K562 (cell line): ENCODE results near the gene MYRIP. TPM values are rescaled to one million over a fixed set of nuclear protein-coding genes. Genes with fewer than 3 reads are reported as not detected.

Experiments used
- ATAC-seq: fragments of 200-7000 bp; cut with Tn5 transposase; 3 replicates; pipeline ENCODE4 v1.9.1; 2020; ENCODE audit warnings: moderate library complexity
- BruUV-seq: library from RNA; stranded (reverse); fragments of 400-500 nt; replicated peaks from 2 replicates; lab custom pipeline; 2021; lab: Mats Ljungman, UMichigan
- CTCF ChIA-PET: fragments of 300-600 bp; formaldehyde crosslinking; extraction: SDS; loops from one replicate; lab custom pipeline; 2021; ENCODE audit warnings: low intra/inter-chr PET ratio; lab: Yijun Ruan, JAX
- POLR2A ChIA-PET: fragments of 300-600, 350-650 bp; sonication (Branson Sonifier 250); formaldehyde crosslinking; extraction: SDS; loops from one replicate; lab custom pipeline; 2021; ENCODE audit warnings: antibody characterized with exemption, inconsistent platforms; lab: Yijun Ruan, JAX
- DNase-seq, 4 experiments: peaks; one replicate each; pipeline versions ENCODE4 v3.0.0 to v3.0.0-alpha.2; 2011 to 2018; ENCODE audit warnings: low spot score in 3 of 4, mixed read lengths in 3 of 4; ENCODE audit errors: extremely low read depth in 1 of 4
- FAIRE-seq: peaks from 2 replicates; lab custom pipeline; 2011; peaks lifted over from hg19 to GRCh38; lab: Jason Lieb, UNC
- H2AFZ ChIP-seq: 2 replicates; pipeline ENCODE4 v1.6.0; 2011; ENCODE audit warnings: low read depth, low read length, control low read depth, inconsistent platforms
- H3K27ac ChIP-seq: fragments of 200-600 bp; 3 replicates; pipeline ENCODE4 v1.8.0; 2011; ENCODE audit warnings: low read depth, mild to moderate bottlenecking, control low read depth, inconsistent platforms, low read length, moderate library complexity, mixed read lengths; ENCODE audit errors: extremely low read depth
- H3K27me3 ChIP-seq, 2 experiments: fragments of 300-600 bp in 1 of 2; 2 replicates in 1 of 2; 3 replicates in 1 of 2; pipeline versions ENCODE4 v1.6.0 to v1.8.0; 2011; ENCODE audit warnings: inconsistent platforms in 2 of 2, low read length in 2 of 2, mild to moderate bottlenecking in 1 of 2, mixed read lengths in 1 of 2, moderate library complexity in 1 of 2; ENCODE audit not compliant: control insufficient read depth in 2 of 2, insufficient read depth in 2 of 2
- H3K36me3 ChIP-seq: fragments of 300-600 bp; 3 replicates; pipeline ENCODE4 v1.8.0; 2011; ENCODE audit warnings: mild to moderate bottlenecking, low read length, inconsistent platforms; ENCODE audit not compliant: control insufficient read depth, insufficient read depth
- H3K4me1 ChIP-seq, 2 experiments: fragments of 200-600 bp in 1 of 2; replicated peaks in 1 of 2; 2 replicates in 1 of 2; 3 replicates in 1 of 2; pipeline versions ENCODE4 v1.5.1 to v1.8.0; 2011; ENCODE audit warnings: inconsistent platforms in 2 of 2, low read length in 2 of 2, mild to moderate bottlenecking in 1 of 2, mixed read lengths in 1 of 2, moderate library complexity in 1 of 2; ENCODE audit not compliant: control insufficient read depth in 2 of 2, insufficient read depth in 2 of 2
- H3K4me2 ChIP-seq: 2 replicates; pipeline ENCODE4 v1.6.1; 2011; ENCODE audit warnings: low read length, control low read depth, inconsistent platforms, mixed read lengths; ENCODE audit not compliant: insufficient read depth
- H3K4me3 ChIP-seq: fragments of 200-600 bp; sonication (generic), shearing (Covaris generic); 2 replicates; pipeline ENCODE4 v1.5.1; 2016; ENCODE audit warnings: control low read depth, inconsistent platforms
- H3K79me2 ChIP-seq: fragments of 200-600 bp; 3 replicates; pipeline ENCODE4 v1.8.0; 2011; ENCODE audit warnings: low read length, inconsistent platforms; ENCODE audit not compliant: control insufficient read depth, insufficient read depth
- H3K9ac ChIP-seq, 2 experiments: 2 replicates each; pipeline versions ENCODE4 v1.6.0 to v1.6.1; 2011; ENCODE audit warnings: low read depth in 2 of 2, low read length in 2 of 2, control low read depth in 1 of 2, inconsistent platforms in 1 of 2, mild to moderate bottlenecking in 1 of 2, mixed read lengths in 1 of 2; ENCODE audit not compliant: insufficient read depth in 1 of 2
- H3K9me1 ChIP-seq: one replicate; pipeline ENCODE4 v1.6.0; 2011; ENCODE audit warnings: inconsistent platforms, mild to moderate bottlenecking, low read length, moderate library complexity; ENCODE audit not compliant: control insufficient read depth, insufficient read depth
- H3K9me3 ChIP-seq: replicated peaks from 2 replicates; pipeline ENCODE4 v1.5.1; 2011; ENCODE audit warnings: low read depth, low read length, inconsistent platforms; ENCODE audit not compliant: control insufficient read depth, insufficient read depth
- H4K20me1 ChIP-seq: replicated peaks from 2 replicates; pipeline ENCODE4 v1.6.1; 2011; ENCODE audit warnings: low read length, inconsistent platforms, mixed read lengths; ENCODE audit not compliant: control insufficient read depth, insufficient read depth
- BRCA1 ChIP-seq, 2 experiments: fragments of 450-650 bp in 1 of 2; sonication (generic) in 1 of 2; formaldehyde crosslinking in 1 of 2; IDR thresholded peaks; 2 replicates each; pipeline versions ENCODE4 v1.5.0 to v1.6.1; 2017 to 2020; ENCODE audit warnings: mild to moderate bottlenecking in 1 of 2, missing genetic modification reagents in 1 of 2
- HDAC6 ChIP-seq: IDR thresholded peaks from 2 replicates; pipeline ENCODE4 v1.6.1; 2012; ENCODE audit warnings: low read depth, mild to moderate bottlenecking, control low read depth, inconsistent platforms, low read length, moderate library complexity
- MTA2 ChIP-seq: fragments of 450-650 bp; IDR thresholded peaks from 2 replicates; pipeline ENCODE4 v1.6.1; 2016; ENCODE audit warnings: low read depth
- PHF21A ChIP-seq: fragments of 450-650 bp; IDR thresholded peaks from 2 replicates; pipeline ENCODE4 v1.6.1; 2017; ENCODE audit warnings: low read depth, borderline replicate concordance
- PHF8 ChIP-seq: fragments of 200-600 bp; sonication (generic); IDR thresholded peaks from 2 replicates; pipeline ENCODE4 v1.6.1; 2012; ENCODE audit warnings: mixed run types, mild to moderate bottlenecking, inconsistent platforms, low read length, moderate library complexity, borderline replicate concordance
- POLR2G ChIP-seq: fragments of 200-400 bp; formaldehyde crosslinking; IDR thresholded peaks from 2 replicates; pipeline ENCODE4 v1.6.1; 2017; ENCODE audit warnings: low read depth, mild to moderate bottlenecking, antibody characterized with exemption, low read length, moderate library complexity
- ZNF212 ChIP-seq: fragments of 450-650 bp; formaldehyde crosslinking; IDR thresholded peaks from 2 replicates; pipeline ENCODE4 v1.4.0; 2020; ENCODE audit warnings: mild to moderate bottlenecking
- WGBS: fragments of 100-300 bp; shearing (Covaris generic); methylation state at CpG from one replicate; pipeline ENCODE4 v1.1.6; 2016; ENCODE audit warnings: low coverage, mixed read lengths; ENCODE audit not compliant: insufficient coverage; ENCODE audit errors: missing lambda C conversion rate; 5-methylcytosine and 5-hydroxymethylcytosine counted together
- in situ Hi-C: fragments of 300-500 bp; cut with MboI; formaldehyde crosslinking; loops from 4 replicates; pipeline ENCODE4 v1.15.0; 2018; ENCODE audit warnings: inconsistent platforms, mixed read lengths
- intact Hi-C: fragments of 100-400 bp; cut with micrococcal nuclease; formaldehyde crosslinking; loops from 2 replicates; pipeline ENCODE4 v1.14.2; 2022
- polyA plus RNA-seq, 8 experiments: library from polyadenylated mRNA; depleted of rRNA in 4 of 8; stranded (reverse) in 5 of 8; unstranded in 3 of 8; fragments of >200 nt; fragmentation: Nextera tagmentation in 2 of 8; fragmentation: Illumina TruSeq in 1 of 8; extraction: Ambion mirVana in 2 of 8; extraction: Trizol in 1 of 8; gene quantifications; 2 replicates each; pipeline versions ENCODE4 v1.2.1 to v1.2.3, GENCODE V29; 2011 to 2014; ENCODE audit warnings: inconsistent platforms in 1 of 8, missing spikeins in 1 of 8
- total RNA-seq, 7 experiments: library from RNA; depleted of rRNA in 6 of 7; stranded (reverse); fragments of >200 nt in 6 of 7; fragmentation: Illumina TruSeq in 2 of 7; extraction: Trizol in 2 of 7; gene quantifications; 2 replicates each; pipeline versions ENCODE4 v1.2.1 to v1.2.3, GENCODE V29; 2011 to 2021; ENCODE audit warnings: low replicate concordance in 1 of 7
- TF ChIP-seq, protein P1 (sequence below): fragments of 250-450 bp; sonication (Bioruptor Pico); IDR thresholded peaks from 2 replicates; pipeline ENCODE4 v1.8.0; 2021; ENCODE audit warnings: mild to moderate bottlenecking, moderate library complexity

Gene MYRIP
- total and polyA plus RNA-seq, 9 of the 15 experiments (the other 6 are each of a cell fraction or from before 2014, with no cell fraction given), result 0.03 to 0.12 TPM; not detected in 7

DNA sequence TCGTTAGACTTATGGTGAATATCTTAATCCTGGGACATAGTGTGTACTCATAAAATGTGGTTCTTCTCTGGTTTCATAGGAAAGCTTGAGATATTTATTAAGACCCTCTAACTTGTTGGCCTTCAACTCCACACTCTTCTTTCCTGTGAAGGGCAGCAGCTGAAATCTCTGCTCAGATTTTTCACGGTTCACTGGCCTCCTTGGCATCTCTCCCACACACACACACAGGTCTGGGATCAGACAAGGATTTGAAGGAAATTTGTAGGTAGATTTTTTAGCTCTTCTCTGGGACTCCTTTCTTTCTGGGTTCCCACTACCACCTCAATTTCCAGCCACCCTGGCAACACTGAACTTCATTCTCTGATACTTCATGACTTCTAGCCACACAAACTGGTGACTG lies 70.2 kb downstream of the MYRIP start (continued):
- TF ChIP-seq, protein P1, sequence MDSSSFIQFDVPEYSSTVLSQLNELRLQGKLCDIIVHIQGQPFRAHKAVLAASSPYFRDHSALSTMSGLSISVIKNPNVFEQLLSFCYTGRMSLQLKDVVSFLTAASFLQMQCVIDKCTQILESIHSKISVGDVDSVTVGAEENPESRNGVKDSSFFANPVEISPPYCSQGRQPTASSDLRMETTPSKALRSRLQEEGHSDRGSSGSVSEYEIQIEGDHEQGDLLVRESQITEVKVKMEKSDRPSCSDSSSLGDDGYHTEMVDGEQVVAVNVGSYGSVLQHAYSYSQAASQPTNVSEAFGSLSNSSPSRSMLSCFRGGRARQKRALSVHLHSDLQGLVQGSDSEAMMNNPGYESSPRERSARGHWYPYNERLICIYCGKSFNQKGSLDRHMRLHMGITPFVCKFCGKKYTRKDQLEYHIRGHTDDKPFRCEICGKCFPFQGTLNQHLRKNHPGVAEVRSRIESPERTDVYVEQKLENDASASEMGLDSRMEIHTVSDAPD (CRISPR knock-in tag), result no peak
- TF ChIP-seq PHF21A (no peak), MTA2 (no peak)

DNA sequence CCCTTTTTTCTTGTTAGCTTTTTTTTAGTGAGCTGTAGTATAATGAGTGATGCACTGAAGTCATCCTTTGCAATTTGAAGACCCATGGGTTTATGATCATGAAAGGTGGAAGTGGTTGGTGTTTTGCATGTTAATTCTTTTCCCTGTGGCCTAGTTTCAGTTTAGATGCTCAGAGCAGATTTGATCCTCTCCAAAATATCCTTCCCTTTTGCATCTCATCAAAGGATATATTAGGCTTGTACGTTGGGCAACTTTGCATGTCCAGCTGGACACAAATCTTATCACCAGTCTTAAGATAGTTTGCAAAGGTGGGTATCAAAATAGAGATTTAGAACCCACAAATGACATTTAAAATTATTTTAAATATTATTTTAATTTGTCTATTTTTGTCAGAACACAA lies 72.7 kb downstream of the MYRIP start:
- H3K27ac ChIP-seq, result no peak overlapping the region
- no peaks in the 10 kb centered on the region for H3K36me3 ChIP-seq
- no peak overlapping the region for H3K4me2 ChIP-seq
- H3K4me3 ChIP-seq, result no peak overlapping the region
- ATAC-seq, result no peak
- no peak overlapping the region for H2AFZ ChIP-seq
- ChIA-PET CTCF (no interaction called here), POLR2A (interaction anchor here (1.7 kb wide), 1 partner anchor 9 kb away, joined by 3 read pairs; no protein-coding TSS in a partner anchor)
- H3K4me1 ChIP-seq, result no peaks in the 10 kb centered on the region; a peak in 1 of 5 replicates
- no peaks in the 10 kb centered on the region for H3K27me3 ChIP-seq
- intact Hi-C loops (no loop called here), in situ Hi-C loops (no loop called here)
- H3K9ac ChIP-seq, result no peak overlapping the region
- no peaks in the 10 kb centered on the region for H3K9me3 ChIP-seq
- DNase-seq, result no peak
- no peak for TF ChIP-seq BRCA1 (IDR thresholded peaks at IDR 0.05)
- no peak for TF ChIP-seq BRCA1 (CRISPR knock-in tag; IDR thresholded peaks at IDR 0.05)
- TF ChIP-seq ZNF212 (CRISPR knock-in tag), result no peak
- no peak for TF ChIP-seq POLR2G
- no peak for TF ChIP-seq HDAC6
- no peak for TF ChIP-seq PHF8
- no TSS peak for BruUV-seq
- H3K79me2 ChIP-seq, result no peaks in the 10 kb centered on the region
- WGBS, result 0% methylated on average over 1 of the region's 1 CpG
- no peaks in the 10 kb centered on the region for H3K9me1 ChIP-seq
- no peaks in the 10 kb centered on the region for H4K20me1 ChIP-seq
- FAIRE-seq, result no peak
